Adrenal gland (tissue), 12 donors: ENCODE results near the gene PGBD5. TPM values are rescaled to one million over a fixed set of nuclear protein-coding genes. Genes with fewer than 3 reads are reported as not detected.

Experiments used
- DNase-seq, 7 donors: peaks; one replicate each; pipeline ENCODE4 v3.0.0-alpha.2; 2019 to 2020
- H3K27ac ChIP-seq, 5 donors: fragments of 200-600 bp; sonication (generic) in 4 of 5; 1 replicate in 3 of 5; 2 replicates in 2 of 5; pipeline versions ENCODE4 v1.5.1 to v1.8.0; 2016 to 2020; ENCODE audit warnings: mild to moderate bottlenecking in 1 of 5
- H3K27me3 ChIP-seq: fragments of 200-600 bp; 2 replicates; pipeline ENCODE4 v1.8.0; 2021
- H3K36me3 ChIP-seq, 2 donors: fragments of 200-600 bp; replicated peaks in 1 of 2; 1 replicate in 1 of 2; 2 replicates in 1 of 2; pipeline versions ENCODE4 v1.5.1 to v1.8.0; 2018 to 2022
- H3K4me1 ChIP-seq, 2 donors: fragments of 200-600 bp; replicated peaks in 1 of 2; 1 replicate in 1 of 2; 2 replicates in 1 of 2; pipeline versions ENCODE4 v1.5.1 to v1.8.0; 2018 to 2021
- H3K4me3 ChIP-seq, 4 donors: fragments of 200-600 bp; sonication (generic) in 3 of 4; one replicate each; pipeline ENCODE4 v1.5.1; 2016 to 2018
- H3K9me3 ChIP-seq, 3 donors: fragments of 200-600 bp; sonication (generic) in 1 of 3; replicated peaks in 1 of 3; 1 replicate in 2 of 3; 2 replicates in 1 of 3; pipeline versions ENCODE4 v1.5.1 to v1.8.0; 2016 to 2021
- CTCF ChIP-seq, 6 experiments: fragments of 450-650 bp in 4 of 6; fragments of 200-600 bp in 2 of 6; sonication (generic) in 1 of 6; IDR thresholded peaks; 1 replicate in 5 of 6; 2 replicates in 1 of 6; pipeline versions ENCODE4 v1.5.1 to v1.8.0; 2016 to 2021; ENCODE audit warnings: antibody characterized with exemption in 6 of 6, mild to moderate bottlenecking in 2 of 6, moderate library complexity in 1 of 6
- POLR2A ChIP-seq, 2 donors: fragments of 450-650 bp; IDR thresholded peaks; one replicate each; pipeline ENCODE4 v1.6.1; 2017; ENCODE audit warnings: antibody characterized with exemption in 2 of 2, mild to moderate bottlenecking in 2 of 2, moderate library complexity in 1 of 2
- WGBS, 4 donors: extraction: QIAGEN DNeasy Blood & Tissue Kit in 2 of 4; methylation state at CpG; one replicate each; pipeline versions ENCODE4 v1.1.5 to v1.1.7; 2013 to 2017; 5-methylcytosine and 5-hydroxymethylcytosine counted together
- intact Hi-C, 2 donors: fragments of 100-400 bp; cut with DNase I; formaldehyde crosslinking; loops; one replicate each; pipeline versions ENCODE4 v1.14.1 to v1.15.0; 2022 to 2023
- polyA plus RNA-seq, 3 donors: library from polyadenylated mRNA; stranded (reverse); fragments of 200-250 nt in 2 of 3; fragments of 350-450 nt in 1 of 3; fragmentation: Illumina TruSeq in 1 of 3; extraction: RNeasy Lipid Tissue Mini Kit (QIAGEN cat#74804) in 1 of 3; gene quantifications; one replicate each; pipeline ENCODE4 v1.2.3, GENCODE V29; 2013 to 2014
- total RNA-seq, 9 donors: library from RNA; depleted of rRNA in 4 of 9; stranded (reverse); fragments of >200 nt in 4 of 9; fragments of 120-200 nt in 1 of 9; fragmentation: NEBNext Ultra II Directional in 1 of 9; extraction: Animal tissue kit (Norgen Biotek cat#: 25700) in 1 of 9; gene quantifications; one replicate each; pipeline versions ENCODE4 v1.1.0 to v1.2.4, GENCODE V29; 2013 to 2023
- donor health status: healthy with polysubstance abuse.
- donor health status: Bipolar disorder and iron deficiency.
- donor health status: DM: yes; HTN: yes; CAD: no.
- donor health status: DM: no; HTN: no; CAD: no.
- donor health status: DM: no; HTN: no; CAD: no.
- donor health status: DM: yes; HTN: yes; CAD: no.

PGBD5 gene
- total and polyA plus RNA-seq, 12 donors = 1.5 to 27.9 (median 9.9) TPM

DNA sequence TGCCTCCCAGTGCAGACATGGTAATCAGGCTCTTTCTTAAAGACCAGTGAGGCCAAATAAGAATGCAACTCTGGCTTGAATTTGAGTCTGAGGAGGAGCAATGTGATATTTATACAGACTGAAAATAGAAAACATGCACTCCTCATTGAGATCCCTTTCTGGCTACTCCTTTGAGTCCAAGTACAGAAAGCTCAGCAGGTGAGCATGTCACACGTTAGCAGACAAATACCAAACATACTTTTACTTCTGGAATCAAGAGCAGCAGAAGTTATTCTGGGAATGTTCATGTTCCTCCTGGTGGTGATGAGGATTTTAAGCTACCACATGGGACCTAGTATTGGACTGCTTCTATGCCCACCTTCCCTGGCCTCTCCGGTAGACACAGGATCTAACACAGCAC is 48.3 kb downstream of the PGBD5 start:
- H3K4me3 ChIP-seq = no peak overlapping the region
- H3K27me3 ChIP-seq = no peaks in the 10 kb centered on the region
- intact Hi-C loops = no loop called here
- H3K27ac ChIP-seq = no peak overlapping the region
- H3K9me3 ChIP-seq = peaks cover 0 to 10% (median 0%) of the 10 kb centered on the region in 3 donors
- 50 to 90% (median 82%) methylated on average over 2 of the region's 2 CpGs for WGBS, 4 donors
- no peaks in the 10 kb centered on the region for H3K36me3 ChIP-seq
- TF ChIP-seq CTCF (IDR thresholded peaks at IDR 0.05) (no peak), POLR2A (IDR thresholded peaks at IDR 0.05) (no peak)
- no peak for DNase-seq
- no peaks in the 10 kb centered on the region for H3K4me1 ChIP-seq

GRCh38 chr1:230377324-230377723 is 48.8 kb downstream of the PGBD5 start:
- intact Hi-C loops = no loop called here
- WGBS, 4 donors = 85 to 90% (median 87%) methylated on average over 7 to 8 of the region's 8 CpGs

DNA sequence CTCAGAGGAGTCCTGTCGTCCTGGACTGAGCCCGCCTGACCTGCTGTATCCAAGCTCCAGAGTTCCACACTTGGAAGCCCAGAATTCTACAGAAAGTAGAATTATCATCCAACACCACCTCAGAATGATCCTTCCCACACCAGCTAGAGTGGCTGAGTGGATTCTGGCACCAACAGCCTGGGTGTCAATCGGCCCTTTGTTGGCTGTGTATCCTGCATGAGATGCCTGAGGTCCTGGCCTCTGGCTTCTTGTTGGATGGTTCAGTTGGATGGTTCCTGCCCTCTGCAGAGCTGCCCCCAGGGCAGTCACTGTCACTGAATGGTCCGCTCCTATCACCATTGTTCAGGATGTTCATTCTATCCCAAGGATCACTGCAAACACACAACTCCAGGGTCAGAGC is 49.8 kb downstream of the PGBD5 start:
- Histone ChIP-seq H3K27ac (no peak overlapping the region), H3K36me3 (no peaks in the 10 kb centered on the region), H3K27me3 (no peaks in the 10 kb centered on the region), H3K4me1 (no peaks in the 10 kb centered on the region), H3K4me3 (no peak overlapping the region), H3K9me3 (peaks cover 0 to 10% (median 0%) of the 10 kb centered on the region in 3 donors)
- no peak for DNase-seq
- WGBS, 4 donors = 82 to 94% (median 85%) methylated on average over 3 to 4 of the region's 4 CpGs
- intact Hi-C loops = no loop called here
- TF ChIP-seq CTCF (IDR thresholded peaks at IDR 0.05) (no peak), POLR2A (IDR thresholded peaks at IDR 0.05) (no peak)

More at GRCh38 chr1:230377324-230377723, 48.8 kb downstream of the PGBD5 start:
- H3K4me1 ChIP-seq = no peaks in the 10 kb centered on the region
- H3K27ac ChIP-seq = no peak overlapping the region
- H3K36me3 ChIP-seq = no peaks in the 10 kb centered on the region
- H3K27me3 ChIP-seq = no peaks in the 10 kb centered on the region
- TF ChIP-seq POLR2A (IDR thresholded peaks at IDR 0.05) (no peak), CTCF (IDR thresholded peaks at IDR 0.05) (no peak)
- H3K4me3 ChIP-seq = no peak overlapping the region
- no peak for DNase-seq
- H3K9me3 ChIP-seq = peaks cover 0 to 10% (median 0%) of the 10 kb centered on the region in 3 donors

DNA sequence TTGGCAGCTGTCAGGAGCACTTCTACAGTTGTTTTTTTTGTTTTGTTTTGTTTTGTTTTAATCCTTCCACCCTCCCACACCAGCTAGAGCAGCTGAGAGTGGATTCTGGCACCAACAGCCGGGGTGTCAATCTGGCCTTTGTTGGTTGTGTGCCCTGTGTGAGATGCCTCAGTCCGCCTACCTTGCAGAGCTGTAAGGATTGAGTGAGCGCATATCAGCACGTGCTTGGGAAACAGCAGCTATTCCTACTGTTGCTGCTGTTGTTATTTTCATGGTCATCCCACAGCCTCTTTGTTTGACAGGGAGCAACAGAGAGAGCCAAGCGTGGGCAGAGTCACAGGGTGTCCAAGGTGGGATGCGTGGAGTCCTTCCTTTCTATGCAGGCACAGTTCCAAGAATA is 50.4 kb downstream of the PGBD5 start:
- DNase-seq = no peak
- no peaks in the 10 kb centered on the region for H3K27me3 ChIP-seq
- TF ChIP-seq CTCF (IDR thresholded peaks at IDR 0.05) (no peak), POLR2A (IDR thresholded peaks at IDR 0.05) (no peak)
- no peaks in the 10 kb centered on the region for H3K36me3 ChIP-seq
- no peak overlapping the region for H3K27ac ChIP-seq
- no peak overlapping the region for H3K4me3 ChIP-seq
- H3K4me1 ChIP-seq = no peaks in the 10 kb centered on the region
- H3K9me3 ChIP-seq = peaks cover 0 to 10% (median 0%) of the 10 kb centered on the region in 3 donors
- intact Hi-C loops = no loop called here
- 66 to 84% (median 76%) methylated on average over 6 of the region's 6 CpGs for WGBS, 4 donors
